H9 (cell line): ENCODE measurements around the gene OGFR. TPM values are rescaled to one million over a fixed set of nuclear protein-coding genes. Genes with fewer than 3 reads are reported as not detected.

Experiments
- DNase-seq: peaks from one replicate; pipeline ENCODE4 v3.0.0-alpha.2; 2017
- H2AFZ ChIP-seq: one replicate; pipeline ENCODE4 v1.6.1; 2013; ENCODE audit warnings: mild to moderate bottlenecking, low read length, control low read depth, moderate library complexity
- H2AK5ac ChIP-seq: 2 replicates; pipeline ENCODE4 v1.6.1; 2013; ENCODE audit warnings: low read length, control low read depth, mixed read lengths; ENCODE audit not compliant: insufficient read length
- H2BK120ac ChIP-seq: one replicate; pipeline ENCODE4 v1.6.1; 2013; ENCODE audit warnings: low read depth, mild to moderate bottlenecking, low read length, control low read depth, inconsistent platforms; ENCODE audit not compliant: poor library complexity, severe bottlenecking
- H2BK12ac ChIP-seq: 2 replicates; pipeline ENCODE4 v1.6.1; 2013; ENCODE audit warnings: low read length, control low read depth, mixed read lengths, low read depth; ENCODE audit not compliant: insufficient read length
- H2BK15ac ChIP-seq: 2 replicates; pipeline ENCODE4 v1.6.1; 2013; ENCODE audit warnings: low read depth, low read length, control low read depth
- H2BK20ac ChIP-seq: one replicate; pipeline ENCODE4 v1.6.1; 2013; ENCODE audit warnings: low read depth, mild to moderate bottlenecking, low read length, control low read depth, inconsistent platforms; ENCODE audit not compliant: poor library complexity, severe bottlenecking
- H2BK5ac ChIP-seq: 2 replicates; pipeline ENCODE4 v1.6.1; 2013; ENCODE audit warnings: low read length, control low read depth, mixed read lengths; ENCODE audit not compliant: insufficient read length
- H3K14ac ChIP-seq: 2 replicates; pipeline ENCODE4 v1.6.1; 2013; ENCODE audit warnings: low read length, control low read depth; ENCODE audit not compliant: insufficient read depth
- H3K18ac ChIP-seq: 2 replicates; pipeline ENCODE4 v1.6.1; 2013; ENCODE audit warnings: low read depth, mild to moderate bottlenecking, mixed read lengths, low read length, control low read depth; ENCODE audit not compliant: insufficient read length
- H3K23ac ChIP-seq: 2 replicates; pipeline ENCODE4 v1.6.1; 2013; ENCODE audit warnings: low read length, control low read depth, mixed read lengths, low read depth; ENCODE audit not compliant: insufficient read length
- H3K23me2 ChIP-seq: 2 replicates; pipeline ENCODE4 v1.6.1; 2013; ENCODE audit warnings: low read depth, mild to moderate bottlenecking, mixed read lengths, low read length, control low read depth; ENCODE audit not compliant: insufficient read length, poor library complexity, severe bottlenecking
- H3K27ac ChIP-seq: 2 replicates; pipeline ENCODE4 v1.5.1; 2013; ENCODE audit warnings: low read length, control low read depth, mixed read lengths, low read depth; ENCODE audit not compliant: insufficient read length
- H3K27me3 ChIP-seq: 2 replicates; pipeline ENCODE4 v1.6.1; 2013; ENCODE audit warnings: low read length, control low read depth, inconsistent platforms; ENCODE audit not compliant: insufficient read depth
- H3K4ac ChIP-seq: 2 replicates; pipeline ENCODE4 v1.6.1; 2013; ENCODE audit warnings: low read depth, mild to moderate bottlenecking, control low read depth, inconsistent platforms, low read length, moderate library complexity
- H3K4me1 ChIP-seq: 2 replicates; pipeline ENCODE4 v1.6.1; 2013; ENCODE audit warnings: low read length, control low read depth, inconsistent platforms; ENCODE audit not compliant: insufficient read depth
- H3K4me2 ChIP-seq: 2 replicates; pipeline ENCODE4 v1.6.1; 2013; ENCODE audit warnings: low read length, control low read depth, mixed read lengths; ENCODE audit not compliant: insufficient read length, insufficient read depth
- H3K56ac ChIP-seq: 2 replicates; pipeline ENCODE4 v1.6.1; 2013; ENCODE audit warnings: low read depth, mild to moderate bottlenecking, mixed read lengths, low read length, control low read depth; ENCODE audit not compliant: insufficient read length
- H3K79me1 ChIP-seq: 2 replicates; pipeline ENCODE4 v1.6.1; 2013; ENCODE audit warnings: low read depth, mild to moderate bottlenecking, moderate library complexity, low read length, control low read depth, inconsistent platforms; ENCODE audit not compliant: insufficient read depth, poor library complexity, severe bottlenecking
- H3K79me2 ChIP-seq: 2 replicates; pipeline ENCODE4 v1.6.1; 2013; ENCODE audit warnings: low read length, control low read depth, inconsistent platforms; ENCODE audit not compliant: insufficient read depth
- H3K9ac ChIP-seq: 2 replicates; pipeline ENCODE4 v1.6.1; 2013; ENCODE audit warnings: low read length, control low read depth, mixed read lengths; ENCODE audit not compliant: insufficient read length; ENCODE audit errors: extremely low read depth
- H3K9me3 ChIP-seq: one replicate; pipeline ENCODE4 v1.6.1; 2013; ENCODE audit warnings: low read depth, low read length, inconsistent platforms; ENCODE audit not compliant: control insufficient read depth
- H3T11ph ChIP-seq: one replicate; pipeline ENCODE4 v1.6.1; 2013; ENCODE audit warnings: mild to moderate bottlenecking, low read length, control low read depth, inconsistent platforms
- H4K20me1 ChIP-seq: one replicate; pipeline ENCODE4 v1.6.1; 2013; ENCODE audit not compliant: control insufficient read depth, insufficient read length, insufficient read depth
- H4K5ac ChIP-seq: 2 replicates; pipeline ENCODE4 v1.6.1; 2013; ENCODE audit warnings: low read depth, mild to moderate bottlenecking, mixed read lengths, low read length, control low read depth; ENCODE audit not compliant: insufficient read length
- H4K8ac ChIP-seq: replicated peaks from 2 replicates; pipeline ENCODE4 v1.6.1; 2013; ENCODE audit warnings: low read length, control low read depth, mixed read lengths, low read depth; ENCODE audit not compliant: insufficient read length
- H4K91ac ChIP-seq: 2 replicates; pipeline ENCODE4 v1.6.1; 2013; ENCODE audit warnings: low read depth, mild to moderate bottlenecking, moderate library complexity, mixed read lengths, low read length, control low read depth; ENCODE audit not compliant: insufficient read length
- H3K27ac Mint-ChIP-seq, 3 experiments: 2 replicates in 2 of 3; 3 replicates in 1 of 3; pipeline ENCODE4 v1.8.0; 2020 to 2021; ENCODE audit warnings: mixed read lengths in 3 of 3, mild to moderate bottlenecking in 1 of 3, moderate library complexity in 1 of 3
- H3K27me3 Mint-ChIP-seq: 2 replicates; pipeline ENCODE4 v1.8.0; 2021; ENCODE audit warnings: low read depth, mild to moderate bottlenecking, moderate library complexity, mixed read lengths
- H3K36me3 Mint-ChIP-seq, 3 experiments: 2 replicates in 2 of 3; 3 replicates in 1 of 3; pipeline ENCODE4 v1.8.0; 2020 to 2021; ENCODE audit warnings: low read depth in 3 of 3, mixed read lengths in 3 of 3; ENCODE audit not compliant: insufficient read depth in 1 of 3
- H3K4me1 Mint-ChIP-seq, 2 experiments: 2 replicates each; pipeline ENCODE4 v1.8.0; 2020; ENCODE audit warnings: mixed read lengths in 2 of 2
- H3K4me3 Mint-ChIP-seq, 2 experiments: 2 replicates in 1 of 2; 3 replicates in 1 of 2; pipeline ENCODE4 v1.8.0; 2020 to 2021; ENCODE audit warnings: mild to moderate bottlenecking in 2 of 2, mixed read lengths in 2 of 2, moderate library complexity in 1 of 2
- H3K9me3 Mint-ChIP-seq, 2 experiments: 2 replicates in 1 of 2; 3 replicates in 1 of 2; pipeline ENCODE4 v1.8.0; 2020; ENCODE audit warnings: mild to moderate bottlenecking in 2 of 2, mixed read lengths in 2 of 2, moderate library complexity in 1 of 2
- CTCF ChIP-seq: fragments of 200-600 bp; sonication (generic); conservative IDR thresholded peaks from 3 replicates; pipeline ENCODE4 v1.8.0; 2021; ENCODE audit warnings: antibody characterized with exemption, mild to moderate bottlenecking
- WGBS: extraction: QIAGEN DNeasy Blood & Tissue Kit; methylation state at CpG from one replicate; pipeline ENCODE4 v1.1.7; 2013; ENCODE audit warnings: missing lambda C conversion rate, low lambda C conversion rate, mixed read lengths; ENCODE audit not compliant: insufficient read length; ENCODE audit errors: extremely low coverage; 5-methylcytosine and 5-hydroxymethylcytosine counted together
- total RNA-seq: library from RNA; stranded (reverse); gene quantifications from 2 replicates; pipeline ENCODE4 v1.2.1, GENCODE V29; 2021

The OGFR gene
- total RNA-seq, 1 experiment from 2014 or later, result 33.1 TPM

GRCh38 chr20:62845416-62846160, 41.0 kb downstream of the OGFR start:
- no peak overlapping the region for H4K5ac ChIP-seq
- H3K14ac ChIP-seq, result no peak overlapping the region
- H4K91ac ChIP-seq, result no peak overlapping the region
- no peaks in the 10 kb centered on the region for H4K20me1 ChIP-seq
- H2BK15ac ChIP-seq, result no peak overlapping the region
- no peak overlapping the region for H3K4me3 Mint-ChIP-seq
- H3T11ph ChIP-seq, result no peak overlapping the region
- no peak for TF ChIP-seq CTCF
- no peak overlapping the region for H3K18ac ChIP-seq
- no CpG with 5 or more reads among the region's 16 CpGs for WGBS
- no peak overlapping the region for H3K4ac ChIP-seq
- H3K9me3 Mint-ChIP-seq, result no peaks in the 10 kb centered on the region
- DNase-seq, result no peak
- no peak overlapping the region for H2AFZ ChIP-seq
- peak overlapping the region in 1 of 3 experiments; percentile 36; a peak in 1 of 7 replicates for H3K27ac Mint-ChIP-seq
- no peak overlapping the region for H4K8ac ChIP-seq
- no peaks in the 10 kb centered on the region for H3K79me2 ChIP-seq
- no peaks in the 10 kb centered on the region for H3K9me3 ChIP-seq
- H3K27ac ChIP-seq, result no peak overlapping the region
- H2BK12ac ChIP-seq, result no peak overlapping the region
- H2BK20ac ChIP-seq, result no peak overlapping the region
- H3K27me3 Mint-ChIP-seq, result no peaks in the 10 kb centered on the region
- no peaks in the 10 kb centered on the region for H3K79me1 ChIP-seq
- no peak overlapping the region for H2BK120ac ChIP-seq
- H3K23ac ChIP-seq, result no peak overlapping the region
- peaks cover 10 to 21% of the 10 kb centered on the region in 2 experiments for H3K4me1 Mint-ChIP-seq
- H3K9ac ChIP-seq, result no peak overlapping the region
- no peaks in the 10 kb centered on the region for H3K4me1 ChIP-seq
- no peak overlapping the region for H3K4me2 ChIP-seq
- H2AK5ac ChIP-seq, result no peak overlapping the region
- H3K23me2 ChIP-seq, result no peaks in the 10 kb centered on the region
- no peak overlapping the region for H3K56ac ChIP-seq
- H3K27me3 ChIP-seq, result no peaks in the 10 kb centered on the region
- no peak overlapping the region for H2BK5ac ChIP-seq
- peaks cover 16 to 48% (median 37%) of the 10 kb centered on the region in 3 experiments; a peak in 6 of 7 replicates for H3K36me3 Mint-ChIP-seq
